Measurements from ENCODE around the gene ERF.

- TF ChIP-seq FOXM1 (IDR thresholded peaks at IDR 0.05; ENCODE audit: borderline replicate concordance) (no peak), ELF4 (IDR thresholded peaks at IDR 0.05) (no peak), PKNOX1 (IDR thresholded peaks at IDR 0.05) (no peak), SP1 (IDR thresholded peaks at IDR 0.05) (no peak), FOXK2 (IDR thresholded peaks at IDR 0.05) (no peak), BHLHE40 (IDR thresholded peaks at IDR 0.05; ENCODE audit: borderline replicate concordance) (no peak), LEF1 (IDR thresholded peaks at IDR 0.05; ENCODE audit: borderline replicate concordance) (no peak), TARDBP (IDR thresholded peaks at IDR 0.05) (no peak), FOXA1 (IDR thresholded peaks at IDR 0.05) (no peak), ARNT (IDR thresholded peaks at IDR 0.05) (no peak), NFRKB (IDR thresholded peaks at IDR 0.05) (no peak), HDGF (IDR thresholded peaks at IDR 0.05; ENCODE audit: borderline replicate concordance) (no peak), L3MBTL2 (conservative IDR thresholded peaks at IDR 0.05) (no peak), ZNF384 (IDR thresholded peaks at IDR 0.05) (no peak)
Measured at GRCh38 chr19:42281146-42281826, 26.4 kb upstream of the ERF start.
